Measurements from ENCODE around the gene GAB1.

GAB1 gene

DNA sequence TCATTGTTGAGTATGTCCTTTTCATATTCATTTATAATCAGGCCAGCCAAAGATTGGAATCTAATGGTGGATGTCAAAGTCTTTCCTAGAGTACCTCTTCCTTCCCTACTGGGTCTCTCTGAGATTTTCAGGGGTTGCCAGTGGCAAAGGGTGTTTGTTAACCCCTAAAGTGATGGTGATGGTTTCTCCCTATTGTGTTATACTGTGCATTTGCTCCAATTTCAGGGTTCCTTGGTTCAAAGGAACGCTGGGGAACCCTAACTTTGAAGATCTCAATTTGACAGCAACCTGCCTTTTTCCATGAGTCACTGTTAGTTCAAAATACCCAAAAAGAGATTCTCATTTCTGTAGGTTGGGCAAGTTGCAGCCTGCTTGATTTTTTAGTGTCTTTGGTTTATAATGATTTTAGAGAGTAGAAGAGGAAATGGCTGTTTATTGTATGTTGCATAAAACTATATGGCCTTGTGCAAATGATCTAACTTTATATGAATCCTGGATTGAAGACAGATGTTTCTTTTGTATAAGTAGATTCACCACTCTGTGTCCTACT, 23.0 kb downstream of the GAB1 start:
- peak; percentile 7 for DNase-seq

GRCh38 chr4:143360838-143361625, 24.4 kb downstream of the GAB1 start:
- DNase-seq, result peak; percentile 51

- no peak for DNase-seq
Measured at GRCh38 chr4:143362349-143363046, 25.8 kb downstream of the GAB1 start.

- no peak for DNase-seq
Measured at GRCh38 chr4:143363332-143363731, 26.7 kb downstream of the GAB1 start.

GRCh38 chr4:143364063-143364462, 27.4 kb downstream of the GAB1 start:
- DNase-seq, result no peak

DNA sequence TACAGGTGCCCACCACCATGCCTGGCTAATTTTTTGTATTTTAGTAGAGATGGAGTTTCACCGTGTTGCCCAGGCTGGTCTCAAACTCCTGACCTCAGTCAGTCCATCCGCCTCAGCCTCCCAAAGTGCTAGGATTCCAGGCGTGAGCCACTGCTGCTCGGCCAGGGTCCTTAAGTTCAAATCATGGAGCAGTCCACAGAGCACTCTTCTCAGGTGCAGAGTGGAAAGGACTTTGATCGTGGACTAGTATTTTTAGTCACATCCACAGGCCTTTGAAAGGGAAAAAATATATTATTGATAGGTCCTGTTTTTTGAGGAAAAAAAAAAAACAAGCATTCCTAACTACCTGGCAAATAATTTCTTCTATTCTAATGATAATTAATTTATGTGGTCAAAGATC, 31.2 kb downstream of the GAB1 start:
- DNase-seq, result no peak

DNA sequence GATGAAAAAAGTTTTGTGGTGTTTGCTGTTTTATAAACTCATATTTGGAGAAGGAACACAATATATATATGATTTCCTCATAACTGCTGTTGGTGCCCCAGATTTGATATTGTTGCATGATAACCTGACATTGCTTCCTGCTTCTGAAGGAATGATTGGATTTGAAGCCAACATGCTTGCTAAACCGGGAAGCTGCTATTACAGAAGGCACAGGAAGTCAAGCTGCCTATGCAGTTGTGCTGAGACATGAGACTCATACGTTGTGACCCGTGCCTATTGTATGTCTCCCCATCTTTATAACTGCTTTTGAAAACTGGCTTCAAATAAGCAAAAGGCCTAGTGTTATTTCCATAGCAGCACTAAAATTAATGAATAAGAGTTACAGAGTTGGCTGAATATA, 32.9 kb downstream of the GAB1 start:
- DNase-seq, result no peak

DNA sequence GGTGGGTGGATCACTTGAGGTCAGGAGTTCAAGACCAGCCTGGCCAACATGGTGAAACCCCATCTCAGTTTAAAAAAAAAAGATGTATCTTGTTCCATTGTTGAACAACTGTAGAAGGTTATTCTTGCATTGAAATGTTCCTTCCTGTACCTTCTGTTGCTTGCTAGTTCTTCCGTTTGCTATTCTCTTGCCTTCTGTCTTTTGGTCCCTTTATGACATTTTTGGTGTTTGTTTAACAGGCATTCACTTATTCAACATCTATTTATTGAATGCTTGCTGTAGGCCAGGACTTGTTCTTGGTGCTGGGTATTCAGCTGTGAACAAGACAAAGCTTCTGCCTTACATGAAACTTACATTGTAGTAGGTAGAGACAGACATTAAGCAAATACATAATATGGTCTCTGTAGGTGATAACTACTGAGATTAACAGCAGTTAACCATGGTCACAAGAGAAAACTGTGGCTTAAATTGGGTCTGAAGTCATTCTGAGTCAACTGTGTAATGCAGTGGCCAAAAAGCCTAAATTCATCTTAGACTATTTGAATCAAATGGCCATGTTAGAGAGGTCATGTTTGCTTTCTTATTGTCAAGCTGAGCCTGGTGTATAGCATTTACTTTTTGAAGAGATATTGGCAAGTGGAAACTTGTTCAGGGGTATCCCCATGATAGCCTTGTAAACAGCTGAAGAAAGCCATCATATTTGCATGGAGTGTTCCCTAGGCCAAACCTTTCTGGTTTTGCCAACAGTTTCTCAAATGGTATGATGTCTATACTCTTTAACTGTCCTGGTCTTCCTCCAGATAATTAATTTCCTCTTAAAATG, 35.6 kb downstream of the GAB1 start:
- DNase-seq, result no peak

- no peak for DNase-seq
Measured at GRCh38 chr4:143374255-143374654, 37.6 kb downstream of the GAB1 start.

DNA sequence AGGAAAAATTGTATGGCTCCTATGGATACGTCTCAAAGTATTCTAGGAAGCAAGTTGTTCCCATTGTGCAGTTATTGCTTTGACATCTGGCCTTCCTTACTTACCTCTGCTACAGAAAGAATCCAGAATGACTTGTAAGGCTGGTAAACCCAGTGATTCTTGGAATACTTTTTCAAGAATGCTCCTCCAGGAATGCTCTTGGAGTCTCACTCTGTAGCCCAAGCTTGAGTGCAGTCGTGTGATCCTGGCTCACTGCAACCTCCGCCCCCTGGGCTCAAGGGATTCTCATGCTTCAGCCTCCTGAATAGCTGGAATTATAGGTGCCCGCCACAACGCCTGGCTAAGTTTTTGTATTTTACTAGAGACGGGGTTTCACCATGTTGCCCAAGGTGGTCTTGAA, 38.1 kb downstream of the GAB1 start:
- no peak for DNase-seq

GRCh38 chr4:143375326-143376073, 38.8 kb downstream of the GAB1 start:
- DNase-seq, result peak; percentile 56

DNA sequence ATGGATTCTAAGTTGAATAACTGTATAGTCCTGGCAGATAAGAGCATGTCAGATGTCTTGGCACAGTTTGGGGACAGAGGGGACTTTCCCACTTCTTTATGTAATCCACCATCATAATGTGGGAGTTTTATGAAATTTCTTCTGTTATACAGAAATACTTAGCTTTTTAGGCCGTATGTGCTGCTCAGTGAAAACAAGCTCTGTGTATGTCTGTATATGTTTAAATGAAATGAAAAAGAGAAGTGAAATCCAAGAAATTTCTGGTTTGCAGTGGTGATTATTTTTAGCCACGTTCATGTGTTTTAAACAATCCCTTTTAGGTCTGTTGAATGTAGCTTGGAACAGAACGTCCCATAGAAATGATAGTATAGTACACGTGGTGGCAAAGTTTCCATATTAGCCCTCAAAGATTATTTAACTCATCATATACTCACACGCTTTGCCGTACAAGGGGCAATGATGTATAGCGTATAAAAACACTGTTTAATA, 41.0 kb downstream of the GAB1 start:
- DNase-seq, result no peak

GRCh38 chr4:143380629-143381028, 44.0 kb downstream of the GAB1 start:
- DNase-seq, result no peak

- peak; percentile 89 for DNase-seq
Measured at GRCh38 chr4:143381189-143382118, 44.8 kb downstream of the GAB1 start.

- DNase-seq, result no peak
Measured at GRCh38 chr4:143382596-143382995, 45.9 kb downstream of the GAB1 start.

GRCh38 chr4:143383005-143383574, 46.4 kb downstream of the GAB1 start:
- no peak for DNase-seq

DNA sequence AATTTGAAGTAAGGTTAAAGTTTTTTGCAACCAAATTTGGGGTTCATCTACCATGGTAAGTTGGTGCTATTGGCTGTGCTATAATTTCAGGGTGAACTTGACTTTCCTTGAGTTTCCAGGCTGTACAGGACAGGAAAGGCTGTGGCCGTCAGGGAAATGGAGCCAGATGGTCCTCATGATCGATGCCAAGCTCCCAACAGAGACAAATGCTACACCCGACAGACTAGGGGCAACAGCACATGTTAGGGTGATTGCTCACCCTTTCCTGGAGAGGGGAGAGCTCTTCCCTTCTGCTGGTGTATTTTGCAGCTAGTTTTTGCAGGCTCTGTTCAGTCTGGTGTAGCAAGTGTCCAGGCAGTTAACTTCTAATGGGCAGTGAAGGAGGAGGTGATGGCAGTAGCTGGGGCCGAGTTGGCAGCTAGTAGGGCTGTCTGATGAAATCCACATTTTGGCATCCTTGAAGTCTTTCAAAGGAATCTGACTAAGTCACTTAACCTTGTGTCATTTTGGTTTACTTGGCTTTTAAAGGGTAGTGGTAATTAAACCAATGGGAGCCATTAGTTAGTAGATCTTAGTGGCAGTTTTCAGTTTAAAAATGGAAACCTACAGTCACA, 47.8 kb downstream of the GAB1 start:
- DNase-seq, result peak; percentile 44

DNA sequence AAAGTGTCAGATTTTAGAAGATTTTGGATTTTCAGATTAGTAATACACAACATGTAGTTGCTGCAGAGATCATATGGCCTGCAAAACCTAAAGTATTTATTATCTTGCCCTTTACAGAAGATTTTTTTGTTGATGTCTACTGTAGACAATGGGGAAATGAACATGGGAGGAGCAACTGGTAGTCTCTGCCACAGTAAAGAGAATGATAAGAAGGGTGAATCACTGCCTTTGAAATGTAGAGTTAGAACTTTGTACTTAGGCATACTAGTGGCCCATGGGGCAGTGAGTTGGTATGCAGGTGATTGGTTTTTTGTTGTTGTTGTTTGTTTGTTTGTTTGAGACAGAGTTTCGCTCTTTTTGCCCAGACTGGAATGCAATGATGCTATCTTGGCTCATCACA, 50.1 kb downstream of the GAB1 start:
- peak; percentile 20 for DNase-seq

DNA sequence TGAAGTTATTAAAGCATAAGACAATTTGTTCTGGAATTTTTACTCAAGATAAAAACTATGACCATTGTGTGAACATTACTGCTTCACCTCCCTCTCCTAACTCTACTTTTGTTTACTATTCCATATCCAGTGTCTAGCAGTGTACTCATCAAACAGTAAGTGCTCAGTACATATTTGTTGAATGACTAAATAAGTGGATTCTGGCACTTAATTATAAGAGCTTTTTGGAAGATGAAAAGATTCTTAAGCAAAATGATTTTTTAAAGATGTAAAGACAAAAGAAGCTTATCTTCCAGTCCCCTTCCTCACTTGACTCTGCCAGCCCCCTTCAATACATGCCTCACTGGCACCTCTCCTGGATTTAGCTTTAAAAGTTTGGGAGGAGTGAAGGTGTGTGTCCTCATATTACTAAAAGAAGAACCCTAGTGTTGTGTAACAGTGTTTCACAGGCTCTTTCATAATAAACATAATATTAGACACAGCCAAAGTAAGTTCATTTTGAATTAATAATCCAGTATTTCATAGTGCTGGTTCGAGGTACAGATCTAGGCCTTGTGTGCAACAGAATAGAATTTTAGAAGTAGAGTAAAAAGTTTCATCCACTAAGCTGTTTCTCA, 53.0 kb downstream of the GAB1 start:
- DNase-seq, result peak; percentile 53

- DNase-seq, result no peak
Measured at GRCh38 chr4:143390764-143391163, 54.1 kb downstream of the GAB1 start.
